MM.1S (cell line): ENCODE measurements around the gene CABLES1.

Experiments
- DNase-seq: peaks from one replicate; pipeline ENCODE4 v3.0.0-alpha.2; 2015
- H2AFZ ChIP-seq: fragments of 300-600 bp; sonication (generic); 2 replicates; pipeline ENCODE4 v1.6.0; 2016; ENCODE audit warnings: antibody characterized with exemption, low read length
- H3F3A ChIP-seq: fragments of 300-600 bp; sonication (generic); 2 replicates; pipeline ENCODE4 v1.6.1; 2016; ENCODE audit warnings: mild to moderate bottlenecking, antibody characterized with exemption, low read length, moderate library complexity, mixed read lengths; ENCODE audit not compliant: insufficient read depth
- H3K27ac ChIP-seq: fragments of 300-600 bp; sonication (generic); 2 replicates; pipeline ENCODE4 v1.5.1; 2016; ENCODE audit warnings: mild to moderate bottlenecking, low read length
- H3K27me3 ChIP-seq: fragments of 300-600 bp; sonication (generic); replicated peaks from 2 replicates; pipeline ENCODE4 v1.6.0; 2016; ENCODE audit warnings: low read length; ENCODE audit not compliant: insufficient read depth
- H3K36me3 ChIP-seq: fragments of 300-600 bp; sonication (generic); replicated peaks from 2 replicates; pipeline ENCODE4 v1.6.1; 2016; ENCODE audit warnings: mild to moderate bottlenecking, low read length, mixed read lengths; ENCODE audit not compliant: insufficient read depth
- H3K4me1 ChIP-seq: fragments of 300-600 bp; sonication (generic); 2 replicates; pipeline ENCODE4 v1.6.1; 2016; ENCODE audit warnings: low read length, mixed read lengths
- H3K4me2 ChIP-seq: fragments of 300-600 bp; sonication (generic); 2 replicates; pipeline ENCODE4 v1.6.0; 2016; ENCODE audit warnings: low read depth, low read length
- H3K4me3 ChIP-seq: fragments of 300-600 bp; sonication (generic); 2 replicates; pipeline ENCODE4 v1.5.1; 2016; ENCODE audit warnings: low read length, mixed read lengths
- H3K79me2 ChIP-seq: fragments of 300-600 bp; sonication (generic); 2 replicates; pipeline ENCODE4 v1.6.1; 2016; ENCODE audit warnings: mixed run types, low read length, mixed read lengths
- H3K9ac ChIP-seq: fragments of 300-600 bp; sonication (generic); 2 replicates; pipeline ENCODE4 v1.6.1; 2016; ENCODE audit warnings: low read length, mixed read lengths
- H3K9me2 ChIP-seq: fragments of 300-600 bp; sonication (generic); replicated peaks from 2 replicates; pipeline ENCODE4 v1.6.1; 2016; ENCODE audit warnings: mild to moderate bottlenecking, low read length, mixed read lengths; ENCODE audit not compliant: insufficient read depth
- H3K9me3 ChIP-seq: fragments of 300-600 bp; sonication (generic); replicated peaks from 2 replicates; pipeline ENCODE4 v1.6.1; 2016; ENCODE audit warnings: mild to moderate bottlenecking, low read length, mixed read lengths; ENCODE audit not compliant: insufficient read depth
- H4K20me1 ChIP-seq: fragments of 300-600 bp; sonication (generic); 2 replicates; pipeline ENCODE4 v1.6.1; 2016; ENCODE audit warnings: mild to moderate bottlenecking, low read length, moderate library complexity, mixed read lengths; ENCODE audit not compliant: insufficient read depth
- EZH2 ChIP-seq: fragments of 300-600 bp; sonication (generic); optimal IDR thresholded peaks from 2 replicates; pipeline ENCODE3; 2017; ENCODE audit warnings: low read depth, mild to moderate bottlenecking, antibody characterized with exemption, low read length, mixed read lengths
- EZH2phosphoT487 ChIP-seq: fragments of 300-600 bp; sonication (generic); IDR thresholded peaks from 2 replicates; pipeline ENCODE4 v1.6.1; 2018; ENCODE audit warnings: antibody characterized with exemption, low read length
- TF ChIP-seq, protein P1 (sequence below): fragments of 300-600 bp; sonication (generic); IDR thresholded peaks from 2 replicates; pipeline ENCODE4 v1.5.1; 2016; ENCODE audit warnings: antibody characterized with exemption, low read length, mixed read lengths

Gene CABLES1

GRCh38 chr18:23223641-23224040, 88.4 kb downstream of the CABLES1 start:
- DNase-seq = no peak
- peaks cover 12% of the 10 kb centered on the region; the same call in 1 of the 2 replicates for H3K79me2 ChIP-seq
- H3K27me3 ChIP-seq = no peaks in the 10 kb centered on the region
- H3F3A ChIP-seq = peaks cover 73% of the 10 kb centered on the region
- no peak overlapping the region for H3K9ac ChIP-seq
- peak overlapping the region; percentile 86 for H3K4me2 ChIP-seq
- H4K20me1 ChIP-seq = no peaks in the 10 kb centered on the region
- H2AFZ ChIP-seq = no peak overlapping the region
- H3K9me3 ChIP-seq = no peaks in the 10 kb centered on the region
- no peak overlapping the region for H3K4me3 ChIP-seq
- TF ChIP-seq, protein P1, sequence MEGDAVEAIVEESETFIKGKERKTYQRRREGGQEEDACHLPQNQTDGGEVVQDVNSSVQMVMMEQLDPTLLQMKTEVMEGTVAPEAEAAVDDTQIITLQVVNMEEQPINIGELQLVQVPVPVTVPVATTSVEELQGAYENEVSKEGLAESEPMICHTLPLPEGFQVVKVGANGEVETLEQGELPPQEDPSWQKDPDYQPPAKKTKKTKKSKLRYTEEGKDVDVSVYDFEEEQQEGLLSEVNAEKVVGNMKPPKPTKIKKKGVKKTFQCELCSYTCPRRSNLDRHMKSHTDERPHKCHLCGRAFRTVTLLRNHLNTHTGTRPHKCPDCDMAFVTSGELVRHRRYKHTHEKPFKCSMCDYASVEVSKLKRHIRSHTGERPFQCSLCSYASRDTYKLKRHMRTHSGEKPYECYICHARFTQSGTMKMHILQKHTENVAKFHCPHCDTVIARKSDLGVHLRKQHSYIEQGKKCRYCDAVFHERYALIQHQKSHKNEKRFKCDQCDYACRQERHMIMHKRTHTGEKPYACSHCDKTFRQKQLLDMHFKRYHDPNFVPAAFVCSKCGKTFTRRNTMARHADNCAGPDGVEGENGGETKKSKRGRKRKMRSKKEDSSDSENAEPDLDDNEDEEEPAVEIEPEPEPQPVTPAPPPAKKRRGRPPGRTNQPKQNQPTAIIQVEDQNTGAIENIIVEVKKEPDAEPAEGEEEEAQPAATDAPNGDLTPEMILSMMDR = no peak
- no peak for TF ChIP-seq EZH2phosphoT487
- no peak for TF ChIP-seq EZH2
- H3K4me1 ChIP-seq = peaks cover 57% of the 10 kb centered on the region
- H3K27ac ChIP-seq = peak overlapping the region; percentile 92; the same call in 1 of the 2 replicates
- H3K9me2 ChIP-seq = no peaks in the 10 kb centered on the region
- H3K36me3 ChIP-seq = 0 out of 2 replicates have a peak, but pooled peaks cover 3% of the 10 kb centered on the region

GRCh38 chr18:23225503-23225902, 90.2 kb downstream of the CABLES1 start:
- Histone ChIP-seq H3K4me2 (no peak overlapping the region), H3K27ac (peak overlapping the region; percentile 92; the same call in 1 of the 2 replicates)
- no peak for DNase-seq

GRCh38 chr18:23226391-23226790, 91.1 kb downstream of the CABLES1 start:
- H3K27me3 ChIP-seq = no peaks in the 10 kb centered on the region
- peaks cover 56% of the 10 kb centered on the region for H3K4me1 ChIP-seq
- DNase-seq = no peak
- H4K20me1 ChIP-seq = no peaks in the 10 kb centered on the region
- no peak overlapping the region for H2AFZ ChIP-seq
- H3K9me2 ChIP-seq = no peaks in the 10 kb centered on the region
- H3K9ac ChIP-seq = no peak overlapping the region
- H3K9me3 ChIP-seq = no peaks in the 10 kb centered on the region
- no peak overlapping the region for H3K4me3 ChIP-seq
- H3K27ac ChIP-seq = peak overlapping the region; percentile 92
- H3K36me3 ChIP-seq = no peaks in the 10 kb centered on the region
- peaks cover 12% of the 10 kb centered on the region for H3K79me2 ChIP-seq
- H3F3A ChIP-seq = peaks cover 65% of the 10 kb centered on the region
- no peak overlapping the region for H3K4me2 ChIP-seq
- no peak for TF ChIP-seq EZH2
- TF ChIP-seq EZH2phosphoT487 = no peak
- TF ChIP-seq, protein P1 = no peak

More at GRCh38 chr18:23225503-23225902, 90.2 kb downstream of the CABLES1 start:
- Histone ChIP-seq H3K4me1 (peaks cover 64% of the 10 kb centered on the region), H3K4me3 (no peak overlapping the region), H3K9ac (no peak overlapping the region), H4K20me1 (no peaks in the 10 kb centered on the region), H3F3A (peaks cover 72% of the 10 kb centered on the region), H3K9me3 (no peaks in the 10 kb centered on the region), H2AFZ (no peak overlapping the region), H3K36me3 (0 out of 2 replicates have a peak, but pooled peaks cover 3% of the 10 kb centered on the region), H3K27me3 (no peaks in the 10 kb centered on the region), H3K9me2 (no peaks in the 10 kb centered on the region), H3K79me2 (peaks cover 8% of the 10 kb centered on the region)
- no peak for TF ChIP-seq EZH2phosphoT487
- TF ChIP-seq, protein P1 = no peak
- no peak for TF ChIP-seq EZH2
